Endometrial microvascular endothelial cells (primary cell): Measurements from ENCODE around the gene CIB4. TPM values are rescaled to one million over a fixed set of nuclear protein-coding genes. Genes with fewer than 3 reads are reported as not detected.

ENCODE experiments used
- in situ Hi-C: cut with HindIII; loops from 2 replicates; pipeline ENCODE4 v1.10.0; 2017; ENCODE audit warnings: low sequenced_read_pairs, low pct_unique_long_range_greater_than_20kb; ENCODE audit errors: inconsistent ontology term
- total RNA-seq: library from RNA; depleted of rRNA; stranded (reverse); fragments of >200 nt; gene quantifications from one replicate; pipeline ENCODE4 v1.2.3, GENCODE V29; 2015; ENCODE audit errors: inconsistent ontology term

The CIB4 gene
- total RNA-seq, 1 donor from 2014 or later = not detected

DNA sequence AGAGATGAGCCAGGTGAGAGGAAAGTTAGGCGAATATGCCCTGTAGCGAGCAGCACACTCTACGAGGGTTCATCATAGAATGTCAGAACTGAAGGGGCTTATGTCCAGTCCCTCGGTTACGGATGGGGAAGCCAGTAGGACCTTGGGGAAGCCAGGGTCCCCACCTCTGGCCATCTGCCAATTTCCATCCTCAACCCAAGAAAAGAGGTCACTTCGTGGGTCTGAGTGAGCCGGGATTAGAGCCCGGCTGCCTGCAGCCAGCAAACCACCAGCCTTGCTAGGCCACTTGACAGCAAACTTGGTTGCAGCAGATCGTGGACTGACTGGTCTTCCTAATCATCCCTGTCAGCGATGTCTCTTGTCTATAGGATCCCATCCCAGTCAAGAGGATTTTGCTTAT is 11.4 kb downstream of the CIB4 start:
- in situ Hi-C loops = no loop called here

DNA sequence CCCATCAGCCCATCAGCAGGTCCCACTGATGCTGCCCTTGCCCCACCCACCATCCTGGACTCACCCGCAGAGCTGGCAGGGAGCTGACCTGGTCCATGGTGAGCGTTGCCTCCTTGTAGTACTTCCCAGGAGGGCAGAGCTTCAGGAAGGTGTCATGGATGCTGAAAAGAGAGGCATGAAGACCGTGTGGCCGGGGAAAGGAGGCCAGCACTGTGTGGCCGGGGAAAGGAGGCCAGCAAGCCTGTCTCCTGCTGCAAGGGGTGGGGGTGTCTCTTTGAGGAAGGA is 11.9 kb downstream of the CIB4 start:
- in situ Hi-C loops = no loop called here

DNA sequence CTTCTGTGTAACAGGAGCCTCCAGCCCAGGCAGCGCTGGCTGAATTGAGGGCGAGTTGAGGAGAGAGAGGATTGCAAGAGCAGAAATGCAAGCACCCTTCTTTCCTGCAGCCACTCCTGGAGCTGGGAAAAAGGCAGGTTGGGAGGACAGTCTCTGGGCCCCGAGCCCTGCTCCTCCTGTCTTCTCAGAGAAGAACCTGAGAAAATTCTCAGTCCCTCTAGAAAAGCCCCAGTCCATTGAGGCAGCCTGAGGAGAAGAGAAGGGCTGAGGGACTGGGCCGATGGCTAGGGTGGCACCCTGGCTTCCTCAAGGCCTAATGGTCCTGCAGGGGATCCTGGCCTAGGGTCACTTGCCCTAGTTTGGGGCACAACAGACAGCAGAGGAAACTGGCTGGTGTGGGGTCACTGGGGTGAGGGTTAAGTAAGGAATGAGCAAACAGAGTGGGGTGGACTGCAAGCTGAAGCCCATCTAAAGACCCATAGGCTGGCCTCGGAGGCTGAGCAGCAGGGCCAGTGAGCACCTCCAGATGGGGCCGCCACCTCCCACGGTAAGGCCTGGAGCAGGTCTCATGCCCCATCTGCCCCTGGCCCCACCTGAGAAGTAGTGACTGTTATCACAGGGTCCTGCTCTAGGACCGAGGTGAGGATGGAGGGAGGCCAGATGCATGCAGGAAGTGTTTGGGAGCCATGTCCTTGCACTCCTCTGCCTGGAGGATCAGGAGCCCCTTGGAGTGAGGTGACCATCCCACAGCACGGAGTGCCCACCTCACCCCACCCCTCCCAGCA is 12.4 kb downstream of the CIB4 start:
- in situ Hi-C loops = no loop called here

DNA sequence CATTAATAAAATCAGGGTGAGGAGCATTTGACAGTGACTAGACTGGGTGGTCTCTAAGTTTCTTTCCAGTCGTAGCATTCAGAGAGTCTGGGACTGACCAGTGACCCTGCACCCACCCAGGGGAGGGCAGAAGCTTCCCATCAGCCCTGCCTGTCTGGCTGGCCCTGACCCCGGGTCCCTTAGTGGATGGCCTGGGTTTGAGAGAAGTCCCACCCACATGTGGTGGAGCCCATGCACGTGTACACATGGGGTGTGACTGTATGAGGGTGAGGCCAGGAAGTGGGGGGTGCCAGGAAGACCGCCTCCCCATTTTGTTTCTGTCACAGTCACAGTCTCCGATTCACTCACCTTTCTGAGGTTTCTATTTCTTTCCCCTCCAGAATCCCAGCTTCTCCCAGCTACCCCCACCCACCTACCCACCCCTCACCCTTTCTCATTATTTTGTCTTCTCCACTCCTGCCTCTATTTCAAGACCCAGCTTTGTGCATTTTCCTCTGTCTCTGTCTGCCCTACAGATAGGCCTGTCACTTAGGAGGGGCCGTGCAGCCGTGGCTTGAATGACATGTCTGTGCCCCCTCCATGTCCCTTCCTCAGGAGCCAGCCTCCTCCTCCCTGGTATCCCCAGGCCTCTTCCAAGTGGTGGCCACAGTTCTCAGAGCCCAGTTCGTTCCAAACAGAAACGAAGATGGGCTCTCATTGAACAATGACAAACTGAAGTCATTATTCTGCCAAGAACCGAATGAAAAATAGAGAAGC is 13.6 kb downstream of the CIB4 start:
- in situ Hi-C loops = no loop called here

DNA sequence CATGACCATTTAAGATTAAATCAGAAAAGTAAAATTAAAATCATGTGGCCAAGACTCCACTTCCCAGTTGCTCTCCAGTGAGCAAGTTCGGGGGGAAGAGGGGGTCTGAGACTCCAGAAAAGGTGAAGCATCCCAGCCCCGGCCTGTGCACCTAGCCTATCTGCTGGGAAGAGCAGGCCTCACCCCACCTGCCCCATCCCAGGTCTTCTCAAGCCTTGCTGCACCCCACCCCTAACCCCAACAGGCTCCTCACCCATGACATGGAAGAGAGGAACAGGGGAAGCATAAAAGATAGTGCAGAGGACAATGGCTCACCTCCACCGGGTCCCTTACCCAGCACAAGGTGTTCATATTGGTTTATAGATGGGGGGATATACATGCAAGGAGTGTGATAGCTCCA is 14.6 kb downstream of the CIB4 start:
- in situ Hi-C loops = no loop called here

DNA sequence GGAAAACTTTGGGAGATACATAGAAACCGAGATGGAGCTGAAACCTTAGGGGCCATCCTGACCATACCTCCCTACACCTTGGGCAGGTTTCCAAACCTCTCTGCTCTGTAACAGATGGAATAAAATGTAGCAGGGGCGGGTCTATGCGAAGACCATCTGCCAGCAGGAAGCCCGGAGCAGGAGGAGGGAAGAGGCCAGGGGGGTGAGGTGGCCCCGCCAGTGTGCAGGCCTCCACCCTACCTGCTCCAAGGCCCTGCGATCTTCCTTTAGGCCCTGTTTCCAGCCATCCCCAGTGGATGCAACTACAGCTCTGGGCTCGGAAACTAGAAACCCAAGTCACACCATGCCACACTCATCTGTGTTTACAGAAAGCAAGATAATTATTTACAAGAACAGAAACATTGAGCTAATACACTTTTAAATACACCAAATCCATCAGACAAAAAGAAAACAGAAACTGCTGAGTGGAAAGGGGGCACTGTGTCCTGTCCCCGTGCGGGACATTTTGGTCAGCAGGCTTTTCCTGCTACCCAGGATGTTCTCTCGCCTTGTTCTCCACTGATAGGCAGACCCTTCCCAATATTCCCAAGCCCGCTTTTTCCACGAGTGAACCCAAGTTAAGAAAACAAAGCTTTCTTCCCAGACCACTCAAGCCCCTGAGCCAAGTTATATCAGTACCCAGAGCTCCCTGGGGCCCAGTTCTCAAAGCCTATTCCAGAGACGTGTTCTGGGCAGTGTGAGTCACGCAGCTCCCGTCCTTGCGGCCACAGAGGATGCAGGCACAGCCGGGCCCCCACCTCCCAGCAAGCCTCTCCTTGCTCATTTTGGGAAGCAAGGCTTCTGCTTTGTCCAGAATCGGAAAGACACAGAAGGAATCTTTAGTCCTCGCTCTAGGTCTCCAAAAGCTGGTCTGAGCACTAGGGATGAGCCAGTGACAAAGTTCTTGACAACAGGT is 17.3 kb downstream of the CIB4 start:
- in situ Hi-C loops = no loop called here

DNA sequence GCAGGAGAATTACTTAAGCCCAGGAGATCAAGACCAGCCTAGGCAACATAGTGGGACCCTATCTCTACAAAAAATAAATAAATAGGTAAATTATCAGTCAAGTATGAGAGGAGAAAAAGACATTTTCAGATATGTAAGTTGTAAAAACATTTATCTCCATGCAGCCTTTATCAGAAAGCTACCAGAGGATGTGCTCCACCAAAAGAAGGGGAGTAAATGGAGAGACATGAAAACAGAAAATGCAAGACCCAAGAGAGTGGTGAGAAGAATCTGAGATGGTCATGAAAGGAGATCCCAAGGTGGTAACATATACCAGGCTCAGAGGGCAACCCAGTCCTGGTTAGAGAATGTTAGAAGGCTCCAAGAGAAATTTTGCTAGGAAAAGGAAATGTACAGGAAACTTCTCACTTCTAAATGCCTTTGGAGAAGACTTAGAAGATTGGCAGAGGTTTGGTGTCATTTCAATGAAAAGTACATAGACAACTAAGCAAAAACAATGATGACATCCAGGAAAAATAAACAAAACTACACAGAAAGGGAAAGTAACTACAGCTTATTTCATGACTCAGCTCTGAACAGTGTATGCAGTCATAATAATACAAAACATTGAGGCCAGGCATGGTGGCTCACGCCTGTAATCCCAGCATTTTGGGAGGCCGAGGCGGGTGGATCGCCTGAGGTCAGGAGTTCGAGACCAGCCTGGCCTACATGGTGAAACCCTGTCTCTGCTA is 19.5 kb downstream of the CIB4 start:
- in situ Hi-C loops = no loop called here

DNA sequence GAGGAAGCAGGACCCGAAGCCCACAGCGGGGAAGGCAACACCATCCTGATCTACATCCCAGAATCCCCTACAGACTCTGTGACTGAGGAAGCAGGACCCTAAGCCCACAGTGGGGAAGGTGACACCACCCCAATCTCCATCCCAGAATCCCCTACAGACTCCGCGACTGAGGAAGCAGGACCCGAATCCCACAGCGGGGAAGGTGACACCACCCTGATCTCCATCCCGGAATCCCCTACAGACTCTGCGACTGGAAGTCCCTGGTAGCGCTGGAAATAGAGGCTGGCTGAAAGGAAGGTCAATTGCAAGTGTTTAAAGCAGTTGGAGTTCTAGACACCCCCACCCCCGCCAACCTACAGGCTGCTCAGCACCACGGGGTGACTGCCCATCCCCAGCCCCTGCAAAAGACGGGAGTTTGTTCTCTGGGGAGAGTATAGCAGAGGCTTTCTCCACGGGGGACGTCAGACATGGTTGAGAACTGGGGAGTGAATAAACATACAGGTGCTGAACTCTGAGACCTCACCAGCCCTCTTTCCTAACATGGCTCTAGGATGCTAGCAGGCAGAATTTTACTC is 21.0 kb downstream of the CIB4 start:
- in situ Hi-C loops = no loop called here

DNA sequence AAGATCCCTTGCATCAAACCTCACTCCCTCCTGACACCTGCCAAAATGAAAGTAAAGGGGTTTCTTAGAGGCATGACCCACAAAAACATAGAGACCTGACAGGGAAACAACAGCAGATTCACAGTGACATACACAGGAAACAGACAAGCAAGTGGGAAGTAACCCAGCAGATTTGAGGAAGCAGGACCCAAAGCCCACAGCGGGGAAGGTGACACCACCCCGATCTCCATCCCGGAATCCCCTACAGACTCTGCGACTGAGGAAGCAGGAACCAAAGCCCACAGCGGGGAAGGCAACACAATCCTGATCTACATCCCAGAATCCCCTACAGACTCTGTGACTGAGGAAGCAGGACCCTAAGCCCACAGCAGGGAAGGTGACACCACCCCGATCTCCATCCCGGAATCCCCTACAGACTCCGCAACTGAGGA is 21.6 kb downstream of the CIB4 start:
- in situ Hi-C loops = no loop called here

DNA sequence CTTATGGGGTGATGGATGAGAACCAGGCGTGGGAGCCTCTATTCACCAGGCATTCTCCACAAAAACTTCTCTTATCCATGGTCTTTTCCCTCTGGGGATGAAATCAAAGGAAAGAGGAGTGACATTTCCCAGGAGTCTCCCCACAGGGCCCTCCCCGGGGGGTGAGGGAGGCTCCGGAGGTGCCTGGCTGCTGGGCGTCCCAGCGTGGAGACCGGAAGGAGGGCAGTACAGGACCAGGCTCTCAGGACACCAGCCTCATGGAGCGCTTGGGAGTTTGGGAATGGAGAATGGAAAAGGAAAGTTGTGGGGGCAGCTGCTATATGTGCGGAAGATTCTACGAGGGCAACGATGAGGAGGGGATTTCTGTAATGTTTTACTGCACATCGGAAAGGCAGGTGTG is 22.1 kb downstream of the CIB4 start:
- in situ Hi-C loops = no loop called here

DNA sequence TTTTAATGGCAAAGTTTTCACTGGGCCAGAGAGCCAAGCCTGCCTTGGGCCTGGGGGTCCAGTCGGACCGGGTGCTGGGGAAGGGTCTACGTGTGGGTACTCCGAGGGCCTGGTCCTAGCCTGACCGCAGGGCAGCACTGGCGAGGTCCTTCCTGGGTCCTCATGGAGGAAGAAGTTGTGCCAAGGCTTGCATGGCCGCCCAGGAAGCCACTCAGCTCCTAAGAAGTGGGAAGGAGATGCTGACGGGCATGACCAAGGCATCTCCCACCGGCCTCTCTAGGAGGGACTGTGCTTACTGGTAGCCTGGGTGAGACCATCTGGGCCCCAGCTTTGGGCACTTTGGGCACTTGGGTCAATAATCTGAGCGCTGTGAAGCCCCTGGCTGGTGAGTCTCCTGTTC is 22.6 kb downstream of the CIB4 start:
- in situ Hi-C loops = no loop called here

DNA sequence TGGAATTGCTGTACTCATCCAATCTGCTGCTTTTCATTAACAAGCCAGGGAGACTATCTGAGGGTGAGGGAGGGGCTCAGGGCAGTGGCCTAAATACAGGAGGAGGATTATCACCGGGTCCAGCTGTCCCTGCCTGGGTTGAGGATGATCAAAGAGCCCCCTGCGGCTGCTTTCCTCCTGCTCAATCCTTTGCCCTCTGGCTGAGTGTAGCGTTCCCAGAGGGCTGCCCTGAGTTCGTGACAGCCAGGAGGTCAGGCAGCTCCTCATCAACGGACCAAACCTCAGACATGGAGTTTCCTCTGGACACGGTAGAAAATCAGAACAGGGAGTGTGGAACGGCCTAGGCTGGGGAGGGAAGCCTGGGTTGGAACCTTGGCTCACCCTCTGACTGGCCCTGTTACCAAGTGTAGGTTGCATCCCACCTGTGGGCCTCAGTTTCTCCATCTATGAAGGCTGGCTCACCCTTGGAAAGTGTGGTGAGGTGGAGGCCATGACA is 23.5 kb downstream of the CIB4 start:
- in situ Hi-C loops = no loop called here

DNA sequence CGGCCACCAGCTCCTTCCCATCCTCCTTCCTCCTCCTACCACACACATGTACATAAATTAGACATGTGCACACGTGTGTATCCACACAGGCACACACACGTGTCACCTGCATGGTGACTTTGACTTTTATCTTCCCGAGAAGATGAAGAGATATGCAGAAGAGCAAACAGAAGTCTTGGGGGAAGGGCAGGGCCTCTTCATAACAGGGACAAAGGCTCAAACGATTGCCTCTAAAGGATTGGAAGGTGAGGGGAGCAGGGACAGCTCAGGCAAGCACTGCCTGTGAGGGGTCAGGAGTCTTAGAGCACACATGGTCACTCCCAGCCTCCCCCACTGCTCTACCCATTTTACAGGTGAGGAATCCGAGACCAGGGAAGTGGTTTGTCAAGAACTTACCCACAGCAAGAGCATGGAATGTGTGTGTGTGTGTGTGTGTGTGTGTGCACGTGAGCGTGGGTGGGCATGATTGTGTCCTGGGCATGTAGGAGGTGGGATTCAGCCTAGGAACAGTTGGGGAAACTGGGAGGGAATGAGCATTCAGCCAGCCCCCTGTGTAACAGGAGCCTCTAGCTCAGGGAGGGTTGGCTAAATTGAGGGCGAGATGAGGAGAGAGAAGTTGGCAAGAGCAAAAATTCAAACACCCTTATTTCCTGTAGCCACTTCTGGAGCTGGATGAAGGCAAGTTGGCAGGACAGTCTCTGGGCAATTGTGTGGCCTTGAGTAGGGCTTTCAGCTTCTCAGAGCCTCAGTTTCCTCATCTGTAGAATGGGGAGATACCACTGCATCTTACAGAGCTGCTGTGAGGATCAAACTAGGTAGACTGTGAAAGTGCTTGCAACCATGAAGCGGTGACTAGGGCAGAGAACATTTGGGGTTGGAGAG is 24.2 kb downstream of the CIB4 start:
- in situ Hi-C loops = no loop called here

DNA sequence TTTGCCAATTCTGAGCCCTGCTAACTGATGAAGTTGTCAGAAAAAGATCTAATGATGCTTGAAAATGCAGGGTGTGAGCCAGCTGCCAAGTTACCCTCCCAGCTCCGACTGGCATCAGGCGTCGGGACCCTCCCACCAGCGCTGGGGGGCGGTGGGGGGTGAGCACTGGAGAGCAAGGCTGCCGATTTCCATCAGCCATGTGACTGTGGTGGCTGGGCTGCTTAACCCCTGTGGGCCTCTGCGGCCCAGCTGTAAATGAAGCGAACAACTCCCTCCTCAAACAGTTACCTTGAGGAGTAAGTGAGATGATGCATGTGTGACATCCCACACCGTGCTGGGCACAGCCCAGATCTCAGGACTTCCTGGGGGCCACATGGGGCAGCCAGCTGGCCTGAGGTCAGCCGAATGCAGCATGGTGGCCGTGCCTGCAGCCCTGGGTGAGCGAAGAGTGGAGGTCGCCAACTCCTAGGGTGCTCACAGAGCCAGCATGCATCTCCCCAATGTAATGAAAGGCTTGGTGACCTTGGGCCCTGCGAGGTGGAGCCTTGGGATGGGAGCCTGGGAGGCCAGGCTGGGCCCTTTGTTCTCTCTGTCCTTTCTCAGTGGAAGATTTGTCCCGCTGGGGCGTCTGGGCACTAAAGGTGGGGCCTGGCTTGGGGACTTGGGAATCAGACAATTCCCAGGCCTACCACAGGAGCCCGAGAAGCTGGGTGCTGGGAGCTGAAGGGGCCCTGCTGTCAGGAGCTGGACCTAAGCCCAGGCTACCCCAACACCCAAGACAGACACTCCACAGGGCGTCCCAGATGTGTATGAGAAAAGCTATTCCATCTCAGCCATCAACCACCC is 25.1 kb downstream of the CIB4 start:
- in situ Hi-C loops = no loop called here

DNA sequence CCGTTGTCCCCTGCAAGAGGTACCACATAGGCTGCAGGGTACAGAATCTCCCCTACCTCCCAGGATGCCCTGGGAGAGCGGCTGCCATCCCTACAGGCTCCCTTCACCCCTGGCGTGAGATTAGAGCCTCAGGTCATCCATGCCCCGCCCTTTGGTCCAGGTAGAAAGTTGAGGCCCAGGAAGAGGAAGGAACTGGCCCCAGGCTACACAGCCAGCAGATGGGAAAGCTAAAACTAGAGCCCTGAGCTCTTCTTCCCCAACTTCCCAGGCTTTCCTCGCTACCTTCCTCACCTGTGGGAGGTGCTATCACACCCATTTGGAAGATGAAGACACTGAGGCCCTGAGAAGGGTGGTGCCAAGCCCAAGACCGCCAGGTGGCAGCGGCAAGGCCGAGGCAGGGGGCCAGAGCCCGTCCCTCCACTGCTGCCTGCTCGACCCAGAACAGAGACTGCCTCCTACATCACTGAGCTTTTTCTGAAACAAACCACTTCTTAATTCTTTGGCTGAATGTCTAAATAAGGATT is 25.8 kb downstream of the CIB4 start:
- in situ Hi-C loops = no loop called here
